Ishikawa (cell line): ENCODE measurements around the gene GAS7.

Experiments used
- EGR1 ChIP-seq: IDR thresholded peaks from 2 replicates; pipeline ENCODE4 v1.6.1; 2012
- TF ChIP-seq, protein P1 (sequence below): IDR thresholded peaks from 2 replicates; pipeline ENCODE4 v1.6.1; 2012

DNA sequence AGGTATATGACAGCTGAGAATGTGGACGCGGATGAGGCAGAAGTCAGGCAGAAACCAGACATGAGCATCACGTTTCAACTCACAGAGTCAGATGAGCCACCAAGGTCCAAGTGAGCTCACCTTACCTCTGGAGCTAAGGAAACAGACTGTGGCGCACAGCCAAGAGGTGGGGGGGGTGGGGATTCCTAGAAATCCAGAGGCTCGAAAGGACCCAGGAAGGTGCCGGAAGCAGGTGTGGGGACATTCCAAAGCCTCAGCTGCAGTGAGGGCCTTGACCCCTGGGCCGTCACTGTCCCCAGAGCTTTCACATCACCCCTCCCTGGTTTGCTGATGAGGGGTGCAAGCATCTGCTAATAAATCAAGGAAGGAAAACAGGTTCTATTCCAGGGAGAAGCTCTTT is 264.1 kb downstream of the GAS7 start:
- TF ChIP-seq EGR1: no peak
- TF ChIP-seq, protein P1, sequence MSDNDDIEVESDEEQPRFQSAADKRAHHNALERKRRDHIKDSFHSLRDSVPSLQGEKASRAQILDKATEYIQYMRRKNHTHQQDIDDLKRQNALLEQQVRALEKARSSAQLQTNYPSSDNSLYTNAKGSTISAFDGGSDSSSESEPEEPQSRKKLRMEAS: no peak
